Pancreas (tissue), 10 donors: ENCODE measurements around the gene SAMD5. TPM values are rescaled to one million over a fixed set of nuclear protein-coding genes. Genes with fewer than 3 reads are reported as not detected.

Experiments used
- ATAC-seq, 4 donors: fragments of 200-7000 bp; cut with Tn5 transposase; one replicate each; pipeline versions ENCODE4 v1.8.0 to v1.9.1; 2020; ENCODE audit warnings: mild to moderate bottlenecking in 4 of 4, moderate library complexity in 4 of 4
- DNase-seq, 6 donors: peaks; one replicate each; pipeline ENCODE4 v3.0.0-alpha.2; 2020
- FAIRE-seq: peaks from 2 replicates; lab custom pipeline; 2012; peaks lifted over from hg19 to GRCh38; lab: Jason Lieb, UNC
- H3K27ac ChIP-seq, 4 donors: fragments of 200-600 bp; sonication (generic); 1 replicate in 3 of 4; 2 replicates in 1 of 4; pipeline versions ENCODE4 v1.5.0 to v1.8.0; 2020
- H3K27me3 ChIP-seq, 4 donors: fragments of 200-600 bp; one replicate each; pipeline ENCODE4 v1.8.0; 2021
- H3K36me3 ChIP-seq, 3 donors: fragments of 200-600 bp; sonication (generic) in 1 of 3; one replicate each; pipeline versions ENCODE4 v1.5.0 to v1.8.0; 2020 to 2021
- H3K4me1 ChIP-seq, 3 donors: fragments of 200-600 bp; one replicate each; pipeline ENCODE4 v1.8.0; 2021
- H3K4me3 ChIP-seq, 4 donors: fragments of 200-600 bp; sonication (generic) in 2 of 4; one replicate each; pipeline versions ENCODE4 v1.5.0 to v1.8.0; 2020 to 2021
- H3K9me3 ChIP-seq, 4 donors: fragments of 200-600 bp; one replicate each; pipeline ENCODE4 v1.8.0; 2021
- CTCF ChIP-seq, 4 donors: fragments of 200-600 bp; sonication (generic) in 3 of 4; IDR thresholded peaks; one replicate each; pipeline versions ENCODE4 v1.5.0 to v1.8.0; 2021; ENCODE audit warnings: antibody characterized with exemption in 4 of 4
- WGBS, 2 donors: extraction: QIAGEN DNeasy Blood & Tissue Kit; methylation state at CpG; one replicate each; pipeline ENCODE4 v1.1.7; 2013; 5-methylcytosine and 5-hydroxymethylcytosine counted together
- intact Hi-C, 3 donors: fragments of 100-400 bp; cut with DNase I; formaldehyde crosslinking; loops; one replicate each; pipeline versions ENCODE4 v1.11.1 to v1.14.2; 2022
- polyA plus RNA-seq, 2 donors: library from polyadenylated mRNA; stranded (reverse); fragments of 200-250 nt; gene quantifications; one replicate each; pipeline ENCODE4 v1.2.3, GENCODE V29; 2013
- total RNA-seq, 6 donors: library from RNA; stranded (reverse); fragmentation: NEBNext Ultra II Directional in 4 of 6; extraction: Animal tissue kit (Norgen Biotek cat#: 25700) in 4 of 6; gene quantifications; one replicate each; pipeline versions ENCODE4 v1.2.1 to v1.2.4, GENCODE V29; 2021 to 2023
- donor health status: healthy with polysubstance abuse.
- donor health status: DM: no; HTN: no; CAD: no; lungs with moderate emphysema.
- donor health status: DM: no; HTN: no; CAD: no.
- donor health status: control.
- donor health status: control.
- donor health status: Bipolar disorder and iron deficiency.
- donor health status: DM: yes; HTN: yes; CAD: no.
- donor health status: DM: no; HTN: no; CAD: no.
- donor health status: DM: no; HTN: no; CAD: no.
- donor health status: DM: yes; HTN: yes; CAD: no.

Gene SAMD5
- total and polyA plus RNA-seq, 8 donors = 0.54 to 3.8 (median 0.97) TPM

- Histone ChIP-seq H3K36me3 (no peaks in the 10 kb centered on the region), H3K27me3 (no peaks in the 10 kb centered on the region), H3K4me1 (no peaks in the 10 kb centered on the region), H3K4me3 (no peak overlapping the region), H3K27ac (no peak overlapping the region), H3K9me3 (no peaks in the 10 kb centered on the region)
- no peak for DNase-seq
- FAIRE-seq = no peak
- no peak for ATAC-seq
- WGBS, 2 donors = 77 to 93% methylated on average over 3 of the region's 3 CpGs
- no peak for TF ChIP-seq CTCF (IDR thresholded peaks at IDR 0.05)
- intact Hi-C loops = no loop called here
These were observed 40.5 kb downstream of the SAMD5 start for GRCh38 chr6:147548921-147549475.

GRCh38 chr6:147549531-147549930 is 41.0 kb downstream of the SAMD5 start:
- FAIRE-seq (no peak), DNase-seq (no peak), ATAC-seq (no peak)
- TF ChIP-seq CTCF (IDR thresholded peaks at IDR 0.05) = no peak
- Histone ChIP-seq H3K4me3 (no peak overlapping the region), H3K27ac (no peak overlapping the region), H3K4me1 (no peaks in the 10 kb centered on the region), H3K36me3 (no peaks in the 10 kb centered on the region), H3K27me3 (no peaks in the 10 kb centered on the region), H3K9me3 (no peaks in the 10 kb centered on the region)
- intact Hi-C loops = no loop called here
- 90 to 92% methylated on average over 4 of the region's 4 CpGs for WGBS, 2 donors

- intact Hi-C loops = no loop called here
- no peak for DNase-seq
- H3K4me1 ChIP-seq = no peaks in the 10 kb centered on the region
- H3K9me3 ChIP-seq = no peaks in the 10 kb centered on the region
- no peak overlapping the region for H3K4me3 ChIP-seq
- no peaks in the 10 kb centered on the region for H3K27me3 ChIP-seq
- TF ChIP-seq CTCF (IDR thresholded peaks at IDR 0.05) = no peak
- no peak for FAIRE-seq
- H3K36me3 ChIP-seq = no peaks in the 10 kb centered on the region
- no peak for ATAC-seq
- H3K27ac ChIP-seq = no peak overlapping the region
- WGBS, 2 donors = 54 to 66% methylated on average over 1 of the region's 1 CpG
These were observed 43.5 kb downstream of the SAMD5 start for GRCh38 chr6:147551976-147552375.

GRCh38 chr6:147553099-147553498 is 44.6 kb downstream of the SAMD5 start:
- Histone ChIP-seq H3K27me3 (no peaks in the 10 kb centered on the region), H3K9me3 (no peaks in the 10 kb centered on the region), H3K36me3 (no peaks in the 10 kb centered on the region), H3K4me1 (no peaks in the 10 kb centered on the region), H3K4me3 (no peak overlapping the region), H3K27ac (no peak overlapping the region)
- WGBS, 2 donors = 90 to 95% methylated on average over 1 of the region's 1 CpG
- no peak for FAIRE-seq
- intact Hi-C loops = no loop called here
- TF ChIP-seq CTCF (IDR thresholded peaks at IDR 0.05) = no peak
- ATAC-seq = no peak
- DNase-seq = no peak

- no peak for TF ChIP-seq CTCF (IDR thresholded peaks at IDR 0.05)
- ATAC-seq (no peak), DNase-seq (no peak), FAIRE-seq (no peak)
- 92 to 95% methylated on average over 4 of the region's 4 CpGs for WGBS, 2 donors
- Histone ChIP-seq H3K27ac (no peak overlapping the region), H3K27me3 (no peaks in the 10 kb centered on the region), H3K4me1 (no peaks in the 10 kb centered on the region), H3K36me3 (no peaks in the 10 kb centered on the region), H3K4me3 (no peak overlapping the region), H3K9me3 (no peaks in the 10 kb centered on the region)
- intact Hi-C loops = no loop called here
These were observed 45.8 kb downstream of the SAMD5 start for GRCh38 chr6:147554281-147554680.
